Liver (tissue), 9 donors: Measurements from ENCODE around the gene FZD10. TPM values are rescaled to one million over a fixed set of nuclear protein-coding genes. Genes with fewer than 3 reads are reported as not detected.

Experiments
- DNase-seq: peaks from one replicate; pipeline ENCODE4 v3.0.0-alpha.2; 2017; ENCODE audit warnings: low spot score
- H3K27ac ChIP-seq, 2 donors: one replicate each; pipeline ENCODE4 v1.7.0; 2013; ENCODE audit warnings: inconsistent platforms in 2 of 2, low read length in 2 of 2, control low read depth in 1 of 2, low read depth in 1 of 2, mild to moderate bottlenecking in 1 of 2
- H3K27me3 ChIP-seq, 4 donors: one replicate each; pipeline versions ENCODE4 v1.6.1 to v1.7.0; 2013; ENCODE audit warnings: low read length in 3 of 4, inconsistent platforms in 1 of 4, mild to moderate bottlenecking in 1 of 4, moderate library complexity in 1 of 4; ENCODE audit not compliant: control insufficient read depth in 4 of 4, insufficient read depth in 4 of 4
- H3K36me3 ChIP-seq, 4 donors: one replicate each; pipeline versions ENCODE4 v1.6.1 to v1.7.0; 2013; ENCODE audit warnings: low read length in 3 of 4, mild to moderate bottlenecking in 3 of 4, low read depth in 1 of 4, moderate library complexity in 1 of 4; ENCODE audit not compliant: control insufficient read depth in 4 of 4, insufficient read depth in 3 of 4
- H3K4me1 ChIP-seq, 4 donors: one replicate each; pipeline versions ENCODE4 v1.6.1 to v1.7.0; 2013; ENCODE audit warnings: low read length in 3 of 4, mild to moderate bottlenecking in 3 of 4, moderate library complexity in 1 of 4; ENCODE audit not compliant: control insufficient read depth in 4 of 4, insufficient read depth in 4 of 4
- H3K4me3 ChIP-seq, 3 donors: one replicate each; pipeline versions ENCODE4 v1.6.1 to v1.7.0; 2013; ENCODE audit warnings: low read length in 3 of 3, control low read depth in 1 of 3, low read depth in 1 of 3, mild to moderate bottlenecking in 1 of 3
- H3K9ac ChIP-seq, 2 donors: one replicate each; pipeline ENCODE4 v1.7.0; 2013; ENCODE audit warnings: low read length in 2 of 2, mild to moderate bottlenecking in 2 of 2, moderate library complexity in 2 of 2, control low read depth in 1 of 2, low read depth in 1 of 2
- H3K9me3 ChIP-seq, 4 donors: one replicate each; pipeline versions ENCODE4 v1.6.1 to v1.7.0; 2013; ENCODE audit warnings: low read length in 3 of 4; ENCODE audit not compliant: control insufficient read depth in 4 of 4
- EGR1 ChIP-seq, 2 donors: IDR thresholded peaks; 2 replicates each; pipeline ENCODE4 v1.6.1; 2016 to 2018; ENCODE audit warnings: antibody characterized with exemption in 2 of 2, low read depth in 2 of 2
- FOXA1 ChIP-seq: IDR thresholded peaks from 2 replicates; pipeline ENCODE4 v1.6.1; 2016; ENCODE audit warnings: antibody characterized with exemption
- GABPA ChIP-seq, 2 donors: IDR thresholded peaks in 1 of 2; conservative IDR thresholded peaks in 1 of 2; 2 replicates each; pipeline ENCODE4 v1.6.1; 2016; ENCODE audit warnings: antibody characterized with exemption in 2 of 2, mild to moderate bottlenecking in 1 of 2, moderate library complexity in 1 of 2
- NR2F2 ChIP-seq: IDR thresholded peaks from 2 replicates; pipeline ENCODE4 v1.6.1; 2016; ENCODE audit warnings: antibody characterized with exemption
- REST ChIP-seq: IDR thresholded peaks from 2 replicates; pipeline ENCODE4 v1.6.1; 2016; ENCODE audit warnings: antibody characterized with exemption, mild to moderate bottlenecking
- SP1 ChIP-seq: IDR thresholded peaks from 2 replicates; pipeline ENCODE4 v1.6.1; 2018; ENCODE audit warnings: antibody characterized with exemption, mild to moderate bottlenecking
- TAF1 ChIP-seq: conservative IDR thresholded peaks from 2 replicates; pipeline ENCODE4 v1.6.1; 2016; ENCODE audit warnings: antibody characterized with exemption, mild to moderate bottlenecking
- YY1 ChIP-seq: IDR thresholded peaks from 2 replicates; pipeline ENCODE4 v1.6.1; 2016; ENCODE audit warnings: antibody characterized with exemption, mild to moderate bottlenecking
- ZBTB33 ChIP-seq: IDR thresholded peaks from 2 replicates; pipeline ENCODE4 v1.6.1; 2016; ENCODE audit warnings: antibody characterized with exemption
- whole genome bisulfite sequencing: extraction: QIAGEN DNeasy Blood & Tissue Kit; methylation state at CpG from one replicate; pipeline ENCODE4 v1.1.7; 2013; 5-methylcytosine and 5-hydroxymethylcytosine counted together
- polyA plus RNA-seq, 2 donors: library from polyadenylated mRNA; stranded (reverse) in 1 of 2; unstranded in 1 of 2; fragments of 200-250 nt in 1 of 2; fragments of >200 nt in 1 of 2; fragmentation: Nextera tagmentation in 1 of 2; extraction: Ambion mirVana in 1 of 2; gene quantifications; one replicate each; pipeline versions ENCODE4 v1.2.1 to v1.2.3, GENCODE V29; 2013 to 2015
- total RNA-seq, 2 donors: library from RNA; depleted of rRNA; stranded (reverse); fragments of >200 nt; gene quantifications; one replicate each; pipeline ENCODE4 v1.2.3, GENCODE V29; 2014
- TF ChIP-seq, protein P1 (sequence below): IDR thresholded peaks from 2 replicates; pipeline ENCODE4 v1.6.1; 2016; ENCODE audit warnings: antibody characterized with exemption
- donor health status: healthy.
- donor health status: healthy.
- donor health status: healthy.
- donor health status: healthy.
- donor health status: healthy.

FZD10 gene
- total and polyA plus RNA-seq, 4 donors: 0.02 TPM; not detected in 3

DNA sequence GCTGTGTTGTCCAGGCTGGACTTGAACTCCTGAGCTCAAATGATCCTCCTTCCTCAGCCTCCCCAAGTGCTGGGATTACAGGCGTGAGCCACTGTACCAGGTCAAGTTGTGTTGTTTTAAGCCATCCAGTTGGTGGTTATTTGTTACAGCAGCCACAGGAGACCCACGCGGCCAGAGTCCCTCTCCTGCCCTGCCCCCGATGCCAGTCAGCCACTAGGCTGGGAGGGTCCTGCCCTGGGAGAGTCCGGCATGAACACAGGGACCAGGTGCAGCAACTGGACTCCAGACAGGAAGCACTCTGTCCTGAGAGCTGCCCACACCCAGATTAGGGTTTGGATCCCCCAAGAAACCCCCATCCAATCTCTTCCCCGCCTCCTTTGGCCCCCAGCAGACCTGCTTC lies 44.1 kb upstream of the FZD10 start:
- no peaks in the 10 kb centered on the region for H3K4me1 ChIP-seq
- no peak for DNase-seq
- WGBS: 87% methylated on average over 6 of the region's 6 CpGs
- no peak overlapping the region for H3K4me3 ChIP-seq
- H3K27ac ChIP-seq: no peak overlapping the region
- peaks cover 0 to 4% (median under 1%) of the 10 kb centered on the region in 4 donors for H3K27me3 ChIP-seq
- TF ChIP-seq FOXA1: no peak
- TF ChIP-seq SP1: no peak
- H3K9ac ChIP-seq: no peak overlapping the region
- no peaks in the 10 kb centered on the region for H3K9me3 ChIP-seq
- no peaks in the 10 kb centered on the region for H3K36me3 ChIP-seq

DNA sequence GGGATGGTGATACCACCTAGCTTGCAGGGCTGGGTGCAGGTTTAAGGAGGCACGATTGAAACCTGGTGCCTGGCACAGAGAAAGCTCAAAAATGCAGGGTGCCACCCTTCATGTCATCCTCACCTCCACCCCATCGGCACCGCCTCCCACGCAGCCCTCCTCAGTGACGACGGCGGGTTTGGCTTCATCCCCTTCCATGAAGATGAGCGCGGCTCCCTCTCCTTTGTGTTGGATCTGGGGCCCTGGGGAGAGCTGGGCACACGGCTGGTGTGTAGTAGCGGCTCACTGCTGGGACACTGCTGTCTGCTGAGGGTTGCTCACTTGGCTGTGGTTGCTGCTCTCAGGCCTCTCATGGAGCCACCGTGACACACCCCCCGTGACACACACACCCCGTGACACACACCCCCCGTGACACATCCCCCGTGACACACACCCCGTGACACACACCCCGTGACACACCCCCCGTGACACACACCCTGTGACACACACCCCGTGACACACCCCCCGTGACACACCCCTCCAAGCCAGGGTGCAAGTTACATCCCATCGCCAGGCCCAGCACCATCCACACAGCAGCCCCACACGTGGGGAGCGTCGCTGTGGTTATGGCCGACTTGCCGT lies 42.9 kb upstream of the FZD10 start:
- TF ChIP-seq EGR1 (IDR thresholded peaks at IDR 0.05; ENCODE audit: low read depth in 2 of 2) (no peak), ZBTB33 (no peak), TAF1 (no peak), GABPA (IDR thresholded peaks at IDR 0.05 in 1 of 2, conservative IDR thresholded peaks at IDR 0.05 in 1 of 2) (no peak), NR2F2 (no peak), REST (no peak)
- TF ChIP-seq, protein P1, sequence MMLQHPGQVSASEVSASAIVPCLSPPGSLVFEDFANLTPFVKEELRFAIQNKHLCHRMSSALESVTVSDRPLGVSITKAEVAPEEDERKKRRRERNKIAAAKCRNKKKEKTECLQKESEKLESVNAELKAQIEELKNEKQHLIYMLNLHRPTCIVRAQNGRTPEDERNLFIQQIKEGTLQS: no peak
- Histone ChIP-seq H3K9ac (no peak overlapping the region), H3K4me1 (no peaks in the 10 kb centered on the region), H3K27me3 (peaks cover 0 to 2% (median 0%) of the 10 kb centered on the region in 4 donors), H3K27ac (no peak overlapping the region), H3K9me3 (no peaks in the 10 kb centered on the region), H3K4me3 (no peak overlapping the region), H3K36me3 (no peaks in the 10 kb centered on the region)
- no peak for DNase-seq
- WGBS: 87% methylated on average over 27 of the region's 27 CpGs

- Histone ChIP-seq H3K9me3 (no peaks in the 10 kb centered on the region), H3K4me3 (no peak overlapping the region), H3K4me1 (no peaks in the 10 kb centered on the region), H3K27me3 (peaks cover 0 to 2% (median 0%) of the 10 kb centered on the region in 4 donors), H3K27ac (no peak overlapping the region), H3K9ac (no peak overlapping the region), H3K36me3 (no peaks in the 10 kb centered on the region)
- WGBS: 75% methylated on average over 31 of the region's 31 CpGs
- no peak for DNase-seq
- TF ChIP-seq YY1 (no peak), TAF1 (no peak), ZBTB33 (no peak)
Observed at GRCh38 chr12:130120012-130120805, 42.1 kb upstream of the FZD10 start.
